SK-N-MC (cell line): Measurements from ENCODE around the gene ITSN1.

Experiments used
- DNase-seq: peaks from one replicate; pipeline ENCODE4 v3.0.0-alpha.2; 2011; ENCODE audit warnings: low read depth, low spot score
- H3K27ac ChIP-seq: fragments of 200-600 bp; sonication (generic); 2 replicates; pipeline ENCODE4 v1.5.1; 2016; ENCODE audit warnings: mixed run types
- H3K36me3 ChIP-seq: fragments of 200-600 bp; sonication (generic); 2 replicates; pipeline ENCODE4 v1.6.1; 2017; ENCODE audit warnings: antibody characterized with exemption, low read length, mixed read lengths; ENCODE audit not compliant: insufficient read depth
- H3K4me3 ChIP-seq: fragments of 200-600 bp; sonication (generic); 2 replicates; pipeline ENCODE4 v1.5.1; 2016
- H3K9ac ChIP-seq: fragments of 200-600 bp; sonication (generic); 2 replicates; pipeline ENCODE4 v1.8.0; 2017; ENCODE audit warnings: mixed run types, mixed read lengths; ENCODE audit not compliant: insufficient read length
- H3K9me3 ChIP-seq: fragments of 200-600 bp; sonication (generic); 2 replicates; pipeline ENCODE4 v1.6.1; 2017; ENCODE audit warnings: low read depth, mild to moderate bottlenecking, antibody characterized with exemption, low read length, moderate library complexity, mixed read lengths
- EZH2 ChIP-seq: fragments of 200-600 bp; sonication (generic); IDR thresholded peaks from one replicate; pipeline ENCODE4 v1.6.1; 2017; ENCODE audit warnings: antibody characterized with exemption
- FOXP2 ChIP-seq: optimal IDR thresholded peaks from 2 replicates; pipeline ENCODE3; 2011; ENCODE audit warnings: mild to moderate bottlenecking, moderate library complexity; ENCODE audit not compliant: insufficient read depth; ENCODE audit errors: extremely low read length, control extremely low read depth
- POLR2AphosphoS5 ChIP-seq: IDR thresholded peaks from 2 replicates; pipeline ENCODE4 v1.6.1; 2012; ENCODE audit warnings: mild to moderate bottlenecking, low read depth, low read length, borderline replicate concordance

Gene ITSN1

GRCh38 chr21:33825915-33826314 is 183.6 kb downstream of the ITSN1 start:
- TF ChIP-seq FOXP2 (no peak), EZH2 (no peak), POLR2AphosphoS5 (no peak)
- DNase-seq, result no peak
- Histone ChIP-seq H3K9me3 (no peaks in the 10 kb centered on the region), H3K9ac (no peak overlapping the region), H3K36me3 (peaks cover 21% of the 10 kb centered on the region), H3K4me3 (no peak overlapping the region), H3K27ac (peak overlapping the region; percentile 58; the same call in 1 of the 2 replicates)

- DNase-seq, result no peak
- Histone ChIP-seq H3K9ac (no peak overlapping the region), H3K9me3 (no peaks in the 10 kb centered on the region), H3K4me3 (no peak overlapping the region), H3K27ac (no peak overlapping the region), H3K36me3 (peaks cover 20% of the 10 kb centered on the region; the same call in 1 of the 2 replicates)
- TF ChIP-seq EZH2 (no peak), POLR2AphosphoS5 (no peak), FOXP2 (no peak)
These were observed 185.8 kb downstream of the ITSN1 start for GRCh38 chr21:33828083-33828482.

GRCh38 chr21:33828577-33828976 is 186.3 kb downstream of the ITSN1 start:
- Histone ChIP-seq H3K9ac (no peak overlapping the region), H3K27ac (no peak overlapping the region), H3K4me3 (no peak overlapping the region), H3K36me3 (peaks cover 20% of the 10 kb centered on the region; the same call in 1 of the 2 replicates), H3K9me3 (no peaks in the 10 kb centered on the region)
- TF ChIP-seq POLR2AphosphoS5 (no peak), FOXP2 (no peak), EZH2 (no peak)
- DNase-seq, result no peak

- H3K4me3 ChIP-seq, result no peak overlapping the region
- no peak overlapping the region for H3K9ac ChIP-seq
- H3K9me3 ChIP-seq, result no peaks in the 10 kb centered on the region
- DNase-seq, result no peak
- H3K36me3 ChIP-seq, result peaks cover 20% of the 10 kb centered on the region; the same call in 1 of the 2 replicates
- H3K27ac ChIP-seq, result no peak overlapping the region
- TF ChIP-seq POLR2AphosphoS5 (no peak), EZH2 (no peak), FOXP2 (no peak)
These were observed 187.5 kb downstream of the ITSN1 start for GRCh38 chr21:33829844-33830243.

- TF ChIP-seq FOXP2 (no peak), POLR2AphosphoS5 (no peak), EZH2 (no peak)
- H3K4me3 ChIP-seq, result no peak overlapping the region
- no peak overlapping the region for H3K27ac ChIP-seq
- peaks cover 16% of the 10 kb centered on the region; the same call in 1 of the 2 replicates for H3K36me3 ChIP-seq
- no peak overlapping the region for H3K9ac ChIP-seq
- DNase-seq, result no peak
- no peaks in the 10 kb centered on the region for H3K9me3 ChIP-seq
These were observed 189.8 kb downstream of the ITSN1 start for GRCh38 chr21:33831962-33832659.

GRCh38 chr21:33834801-33835500 is 192.7 kb downstream of the ITSN1 start:
- peaks cover 2% of the 10 kb centered on the region; the same call in 1 of the 2 replicates for H3K36me3 ChIP-seq

GRCh38 chr21:33835920-33836319 is 193.6 kb downstream of the ITSN1 start:
- TF ChIP-seq EZH2, result no peak
- TF ChIP-seq POLR2AphosphoS5, result no peak
- TF ChIP-seq FOXP2, result no peak
- no peak for DNase-seq
- H3K9me3 ChIP-seq, result no peaks in the 10 kb centered on the region
- H3K36me3 ChIP-seq, result no peaks in the 10 kb centered on the region
- no peak overlapping the region for H3K9ac ChIP-seq
- H3K4me3 ChIP-seq, result no peak overlapping the region
- no peak overlapping the region for H3K27ac ChIP-seq

More at GRCh38 chr21:33834801-33835500, 192.7 kb downstream of the ITSN1 start:
- no peak overlapping the region for H3K4me3 ChIP-seq
- TF ChIP-seq POLR2AphosphoS5, result no peak
- no peak for TF ChIP-seq EZH2
- no peak for TF ChIP-seq FOXP2
- no peak overlapping the region for H3K27ac ChIP-seq
- no peak overlapping the region for H3K9ac ChIP-seq
- DNase-seq, result no peak
- H3K9me3 ChIP-seq, result no peaks in the 10 kb centered on the region

- H3K4me3 ChIP-seq, result no peak overlapping the region
- no peak overlapping the region for H3K9ac ChIP-seq
- no peaks in the 10 kb centered on the region for H3K9me3 ChIP-seq
- H3K27ac ChIP-seq, result no peak overlapping the region
- TF ChIP-seq FOXP2 (no peak), EZH2 (no peak), POLR2AphosphoS5 (no peak)
- no peak for DNase-seq
- no peaks in the 10 kb centered on the region for H3K36me3 ChIP-seq
These were observed 194.1 kb downstream of the ITSN1 start for GRCh38 chr21:33836408-33836807.
